HG02588 (cell line): ENCODE measurements around the gene BLZF1.
"Not testable (repeated sequence)": the region's sequence is repeated elsewhere in the genome, so short reads cannot be mapped to it uniquely, and the experiment has no call there.

ENCODE experiments used
- ATAC-seq: cut with Tn5 transposase; IDR thresholded peaks from one replicate; pipeline ENCODE4 v1.9.1; 2021; ENCODE audit warnings: mild to moderate bottlenecking, moderate library complexity; ENCODE audit not compliant: unreplicated experiment

Gene BLZF1

GRCh38 chr1:169348383-169349036 is 19.5 kb upstream of the BLZF1 start:
- no peak for ATAC-seq

- no peak for ATAC-seq
Measured at GRCh38 chr1:169360415-169360814, 7.6 kb upstream of the BLZF1 start.

GRCh38 chr1:169361281-169361680 is 6.7 kb upstream of the BLZF1 start:
- no peak for ATAC-seq

GRCh38 chr1:169363046-169363730 is 4.8 kb upstream of the BLZF1 start:
- ATAC-seq = no peak

- ATAC-seq = no peak
Measured at GRCh38 chr1:169364948-169365347, 3.0 kb upstream of the BLZF1 start.

- no peak for ATAC-seq
Measured at GRCh38 chr1:169367096-169367685, 804 bp upstream of the BLZF1 start.

GRCh38 chr1:169368406-169368769 is 393 bp downstream of the BLZF1 start:
- no peak for ATAC-seq

GRCh38 chr1:169371404-169371803 is 3.4 kb downstream of the BLZF1 start:
- ATAC-seq = no peak

- ATAC-seq = no peak
Measured at GRCh38 chr1:169381162-169381561, 13.2 kb downstream of the BLZF1 start.

GRCh38 chr1:169383449-169383848 is 15.5 kb downstream of the BLZF1 start:
- no peak for ATAC-seq

- no peak for ATAC-seq
Measured at GRCh38 chr1:169387399-169387798, 19.4 kb downstream of the BLZF1 start.

- ATAC-seq = peak; percentile 63
Measured at GRCh38 chr1:169390303-169390702, 22.3 kb downstream of the BLZF1 start.

GRCh38 chr1:169392406-169392805 is 24.4 kb downstream of the BLZF1 start:
- no peak for ATAC-seq

- ATAC-seq = no peak
Measured at GRCh38 chr1:169395955-169396354, 28.0 kb downstream of the BLZF1 start.

- not testable (repeated sequence) for ATAC-seq
Measured at GRCh38 chr1:169402578-169402977, 34.6 kb downstream of the BLZF1 start.

- not testable (repeated sequence) for ATAC-seq
Measured at GRCh38 chr1:169408340-169408739, 40.3 kb downstream of the BLZF1 start.

- no peak for ATAC-seq
Measured at GRCh38 chr1:169414952-169415351, 47.0 kb downstream of the BLZF1 start.

- no peak for ATAC-seq
Measured at GRCh38 chr1:169421309-169421708, 53.3 kb downstream of the BLZF1 start.

- no peak for ATAC-seq
Measured at GRCh38 chr1:169426174-169426705, 58.2 kb downstream of the BLZF1 start.

- ATAC-seq = peak; percentile 94
Measured at GRCh38 chr1:169427081-169427641, 59.2 kb downstream of the BLZF1 start, which contains the start of gene CCDC181. Gene CCDC181 (minus strand): TSS chr1:169427474. CDS start chr1:169424927, 2,547 bp downstream.
